GM23338 (cell line): ENCODE data around the gene LINC00632. TPM values are rescaled to one million over a fixed set of nuclear protein-coding genes. Genes with fewer than 3 reads are reported as not detected.

Source experiments
- ATAC-seq: fragments of 200-7000 bp; cut with Tn5 transposase; 3 replicates; pipeline ENCODE4 v1.9.1; 2020
- DNase-seq: peaks from one replicate; pipeline ENCODE4 v3.0.0-alpha.2; 2015; ENCODE audit warnings: low spot score
- H2AFZ ChIP-seq: fragments of 200-600 bp; sonication (generic); 2 replicates; pipeline ENCODE4 v1.8.0; 2016; ENCODE audit warnings: antibody characterized with exemption, mild to moderate bottlenecking, moderate library complexity
- H3F3A ChIP-seq: fragments of 200-600 bp; sonication (generic); replicated peaks from 2 replicates; pipeline ENCODE4 v1.8.0; 2017; ENCODE audit warnings: antibody characterized with exemption, mixed run types, low read depth
- H3K27ac ChIP-seq: fragments of 200-600 bp; sonication (generic); 2 replicates; pipeline ENCODE4 v1.6.1; 2016; ENCODE audit warnings: low read depth
- H3K27me3 ChIP-seq: fragments of 200-600 bp; sonication (generic); 2 replicates; pipeline ENCODE4 v1.8.0; 2016; ENCODE audit warnings: mild to moderate bottlenecking, mixed run types, moderate library complexity; ENCODE audit not compliant: insufficient read depth
- H3K36me3 ChIP-seq: fragments of 200-600 bp; sonication (generic); 2 replicates; pipeline ENCODE4 v1.8.0; 2016; ENCODE audit warnings: mild to moderate bottlenecking; ENCODE audit not compliant: insufficient read depth
- H3K4me1 ChIP-seq: fragments of 200-600 bp; sonication (generic); 2 replicates; pipeline ENCODE4 v1.8.0; 2016; ENCODE audit warnings: mild to moderate bottlenecking, moderate library complexity; ENCODE audit not compliant: insufficient read depth
- H3K4me2 ChIP-seq: fragments of 200-600 bp; sonication (generic); 2 replicates; pipeline ENCODE4 v1.7.1; 2017; ENCODE audit warnings: mixed run types
- H3K4me3 ChIP-seq: fragments of 200-600 bp; sonication (generic); 2 replicates; pipeline ENCODE4 v1.6.1; 2016; ENCODE audit warnings: mixed run types
- H3K79me2 ChIP-seq: fragments of 200-600 bp; sonication (generic); replicated peaks from 2 replicates; pipeline ENCODE4 v1.8.0; 2017; ENCODE audit warnings: mild to moderate bottlenecking; ENCODE audit not compliant: insufficient read depth
- H3K9me2 ChIP-seq: fragments of 200-600 bp; sonication (generic); 2 replicates; pipeline ENCODE4 v1.8.0; 2017; ENCODE audit not compliant: insufficient read depth
- H4K20me1 ChIP-seq: fragments of 200-600 bp; sonication (generic); replicated peaks from 2 replicates; pipeline ENCODE4 v1.8.0; 2017; ENCODE audit warnings: mild to moderate bottlenecking; ENCODE audit not compliant: insufficient read depth
- H3K27ac Mint-ChIP-seq: 2 replicates; pipeline ENCODE4 v1.8.0; 2020; ENCODE audit warnings: inconsistent platforms, mild to moderate bottlenecking, moderate library complexity, mixed read lengths
- H3K27me3 Mint-ChIP-seq: 3 replicates; pipeline ENCODE4 v1.8.0; 2022; ENCODE audit warnings: low read depth, mild to moderate bottlenecking, moderate library complexity, mixed read lengths, inconsistent platforms; ENCODE audit not compliant: insufficient read depth, poor library complexity
- H3K36me3 Mint-ChIP-seq: 3 replicates; pipeline ENCODE4 v1.8.0; 2021; ENCODE audit warnings: low read depth, mild to moderate bottlenecking, inconsistent platforms, moderate library complexity, mixed read lengths
- H3K4me1 Mint-ChIP-seq: 3 replicates; pipeline ENCODE4 v1.8.0; 2020; ENCODE audit warnings: mild to moderate bottlenecking, inconsistent platforms, mixed read lengths
- H3K4me3 Mint-ChIP-seq: 3 replicates; pipeline ENCODE4 v1.8.0; 2021; ENCODE audit warnings: moderate library complexity, mild to moderate bottlenecking, inconsistent platforms, mixed read lengths
- H3K9me3 Mint-ChIP-seq: 3 replicates; pipeline ENCODE4 v1.8.0; 2020; ENCODE audit warnings: moderate library complexity, mild to moderate bottlenecking, inconsistent platforms, mixed read lengths
- CREB1 ChIP-seq: fragments of 250-450 bp; sonication (Bioruptor Pico); IDR thresholded peaks from 2 replicates; pipeline ENCODE4 v1.5.0; 2020; ENCODE audit warnings: low read depth, mild to moderate bottlenecking, moderate library complexity
- CTCF ChIP-seq, 2 experiments: fragments of 200-600 bp in 1 of 2; sonication (generic) in 1 of 2; conservative IDR thresholded peaks; 2 replicates each; pipeline versions ENCODE4 v1.5.1 to v1.6.1; 2016 to 2017; ENCODE audit warnings: antibody characterized with exemption in 2 of 2, low read depth in 2 of 2, mild to moderate bottlenecking in 2 of 2, moderate library complexity in 1 of 2
- JUNB ChIP-seq: IDR thresholded peaks from one replicate; pipeline ENCODE4 v1.6.1; 2016; ENCODE audit warnings: antibody characterized with exemption; ENCODE audit not compliant: unreplicated experiment
- STAT1 ChIP-seq: IDR thresholded peaks from one replicate; pipeline ENCODE4 v1.6.1; 2016; ENCODE audit warnings: antibody characterized with exemption; ENCODE audit not compliant: unreplicated experiment
- ZNF114 ChIP-seq: fragments of 250-450 bp; sonication (Bioruptor Pico); IDR thresholded peaks from 2 replicates; pipeline ENCODE4 v1.5.0; 2020; ENCODE audit warnings: mild to moderate bottlenecking, moderate library complexity
- ZNF462 ChIP-seq: fragments of 250-450 bp; sonication (Bioruptor Pico); IDR thresholded peaks from 2 replicates; pipeline ENCODE4 v1.5.0; 2020; ENCODE audit warnings: mild to moderate bottlenecking, moderate library complexity
- polyA plus RNA-seq: library from polyadenylated mRNA; unstranded; fragments of >200 nt; fragmentation: Nextera tagmentation; extraction: Ambion mirVana; gene quantifications from 2 replicates; pipeline ENCODE4 v1.2.1, GENCODE V29; 2016
- total RNA-seq: library from RNA; depleted of rRNA; stranded (reverse); fragments of >200 nt; shearing (Covaris generic); gene quantifications from 2 replicates; pipeline ENCODE4 v1.2.3, GENCODE V29; 2014
- TF ChIP-seq, protein P1 (sequence below): IDR thresholded peaks from 2 replicates; pipeline ENCODE4 v1.6.1; 2016; ENCODE audit warnings: antibody characterized with exemption

LINC00632 gene
- total and polyA plus RNA-seq, 2 experiments from 2014 or later: 10.9 to 25.2 TPM

DNA sequence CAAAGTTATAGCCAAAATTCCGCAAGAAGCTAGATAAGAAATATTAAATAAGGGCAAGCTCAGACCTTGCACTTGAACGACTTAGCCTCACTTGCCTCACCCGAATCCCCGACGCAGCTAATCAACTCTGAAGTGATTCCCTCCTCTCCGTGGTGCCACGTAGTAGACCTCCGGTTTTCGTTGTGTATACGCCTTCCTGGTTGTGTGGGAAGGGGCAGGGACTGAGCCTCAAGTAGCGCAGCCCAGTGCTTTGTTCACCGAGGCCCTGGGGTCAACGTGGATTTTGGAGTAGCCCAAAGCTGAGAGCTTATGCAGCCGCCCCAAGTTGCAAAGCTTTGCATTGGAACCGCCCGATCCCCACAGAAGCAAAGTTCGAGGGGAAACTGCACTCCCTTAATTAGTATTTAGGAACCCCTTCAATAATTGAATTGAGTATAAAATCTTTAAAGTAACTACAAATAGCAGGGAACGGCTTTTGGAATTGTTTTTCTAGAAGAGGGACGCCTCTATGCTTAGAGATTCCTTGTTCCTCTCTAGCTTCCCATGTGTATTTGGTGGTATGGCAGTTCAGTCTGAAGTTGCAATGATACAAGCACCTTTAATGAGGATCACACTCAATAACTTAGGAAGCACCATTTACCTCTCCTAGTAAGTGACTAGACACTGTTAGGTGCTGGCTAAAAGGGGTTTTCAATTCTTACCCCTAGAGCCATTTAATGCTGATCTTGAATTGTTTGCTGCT lies 55.7 kb downstream of the LINC00632 start (continued):
- no peak for TF ChIP-seq ZNF462
- TF ChIP-seq JUNB: no peak
- no peak for TF ChIP-seq STAT1
- no peak for TF ChIP-seq CREB1 (CRISPR knock-in tag)
- TF ChIP-seq, protein P1, sequence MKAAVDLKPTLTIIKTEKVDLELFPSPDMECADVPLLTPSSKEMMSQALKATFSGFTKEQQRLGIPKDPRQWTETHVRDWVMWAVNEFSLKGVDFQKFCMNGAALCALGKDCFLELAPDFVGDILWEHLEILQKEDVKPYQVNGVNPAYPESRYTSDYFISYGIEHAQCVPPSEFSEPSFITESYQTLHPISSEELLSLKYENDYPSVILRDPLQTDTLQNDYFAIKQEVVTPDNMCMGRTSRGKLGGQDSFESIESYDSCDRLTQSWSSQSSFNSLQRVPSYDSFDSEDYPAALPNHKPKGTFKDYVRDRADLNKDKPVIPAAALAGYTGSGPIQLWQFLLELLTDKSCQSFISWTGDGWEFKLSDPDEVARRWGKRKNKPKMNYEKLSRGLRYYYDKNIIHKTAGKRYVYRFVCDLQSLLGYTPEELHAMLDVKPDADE: no peak

DNA sequence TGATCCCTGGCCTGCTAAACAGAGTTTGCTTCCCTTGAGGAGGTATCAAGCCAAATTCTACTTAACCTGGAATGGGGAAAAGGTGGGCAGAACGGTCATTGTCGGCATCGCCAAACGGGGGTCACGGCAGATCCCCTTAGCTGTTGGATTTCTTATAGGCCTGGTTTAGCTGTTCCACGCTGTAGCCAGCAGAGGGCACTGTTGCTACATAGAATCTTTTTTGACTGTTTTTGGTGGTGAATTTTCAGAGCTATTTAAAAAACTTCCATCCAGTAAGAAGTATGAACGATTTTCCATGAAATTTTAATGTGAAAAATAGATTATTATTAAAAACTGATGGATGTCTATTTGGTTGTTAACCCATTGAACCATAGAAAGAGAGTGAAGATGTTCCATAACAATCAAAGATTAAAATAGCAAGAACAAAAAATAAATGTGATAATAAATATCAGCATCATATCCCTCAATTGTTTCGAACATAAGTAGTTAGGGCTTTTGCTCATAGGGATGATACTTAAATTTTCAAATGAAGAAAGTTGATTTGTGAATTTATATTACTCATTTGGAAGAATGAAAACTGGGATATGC lies 56.6 kb downstream of the LINC00632 start:
- Histone ChIP-seq H3K4me3 (peak overlapping the region; percentile 71), H3K4me1 (peaks cover 18% of the 10 kb centered on the region), H3F3A (no peaks in the 10 kb centered on the region), H3K79me2 (peaks cover 4% of the 10 kb centered on the region; the same call in 1 of the 2 replicates), H4K20me1 (no peaks in the 10 kb centered on the region), H3K27me3 (peaks cover 11% of the 10 kb centered on the region), H3K36me3 (no peaks in the 10 kb centered on the region), H2AFZ (no peak overlapping the region), H3K4me2 (peak overlapping the region; percentile 86), H3K9me2 (no peaks in the 10 kb centered on the region), H3K27ac (no peak overlapping the region)
- DNase-seq (peak; percentile 60), ATAC-seq (no peak; the same call in 2 of the 3 replicates)
- TF ChIP-seq CTCF (conservative IDR thresholded peaks at IDR 0.05; ENCODE audit: low read depth in 2 of 2): peak; percentile 66 to 72
- no peak for TF ChIP-seq ZNF114 (CRISPR knock-in tag)
- Mint-ChIP-seq H3K36me3 (no peaks in the 10 kb centered on the region; the same call in 2 of the 3 replicates), H3K27me3 (peaks cover 10% of the 10 kb centered on the region), H3K4me3 (peak overlapping the region; percentile 81), H3K27ac (no peak overlapping the region), H3K4me1 (peaks cover 16% of the 10 kb centered on the region; the same call in 2 of the 3 replicates), H3K9me3 (no peaks in the 10 kb centered on the region)
